Measurements from ENCODE around the gene CREG2.

DNA sequence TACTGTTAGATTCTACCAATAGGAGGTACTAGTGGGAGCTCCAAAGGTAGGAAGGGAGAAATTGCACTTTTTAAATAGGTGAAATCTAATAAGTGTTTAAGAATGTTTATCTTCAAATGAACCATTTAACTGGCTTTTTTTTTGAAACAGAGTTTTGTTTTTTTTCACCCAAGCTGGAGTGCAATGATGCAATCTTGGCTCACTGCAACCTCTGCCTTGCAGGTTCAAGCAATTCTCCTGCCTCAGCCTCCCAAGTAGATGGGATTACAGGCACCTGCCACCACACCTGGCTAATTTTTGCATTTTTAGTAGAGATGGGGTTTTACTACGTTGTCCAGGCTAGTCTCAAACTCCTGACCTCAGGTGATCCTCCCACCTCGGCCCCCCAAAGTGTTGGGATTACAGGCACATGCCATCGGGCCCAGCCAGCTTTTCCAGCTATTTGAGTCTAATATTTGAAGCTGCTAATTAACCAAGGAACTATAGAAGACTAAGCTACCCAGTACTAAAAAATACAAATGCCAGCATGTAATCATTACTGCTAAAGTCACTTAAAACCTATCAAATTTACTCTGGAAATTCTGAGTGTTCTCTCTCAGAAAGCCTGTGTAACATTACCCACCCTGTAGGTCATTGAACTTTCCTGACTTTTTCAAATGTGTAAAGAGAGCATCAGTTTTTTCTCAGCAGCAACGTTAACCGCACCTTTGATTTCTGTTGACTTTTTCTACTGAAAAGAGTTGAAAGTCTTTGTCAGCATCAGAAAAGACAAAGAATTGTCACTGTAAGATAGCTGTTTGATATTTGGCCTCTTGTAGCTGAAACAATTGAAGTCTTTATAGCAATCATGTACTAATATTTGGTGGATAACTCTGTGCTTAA lies 54.2 kb downstream of the CREG2 start:
- TF ChIP-seq POLR2A (IDR thresholded peaks at IDR 0.05) = no peak
- TF ChIP-seq, protein P1, sequence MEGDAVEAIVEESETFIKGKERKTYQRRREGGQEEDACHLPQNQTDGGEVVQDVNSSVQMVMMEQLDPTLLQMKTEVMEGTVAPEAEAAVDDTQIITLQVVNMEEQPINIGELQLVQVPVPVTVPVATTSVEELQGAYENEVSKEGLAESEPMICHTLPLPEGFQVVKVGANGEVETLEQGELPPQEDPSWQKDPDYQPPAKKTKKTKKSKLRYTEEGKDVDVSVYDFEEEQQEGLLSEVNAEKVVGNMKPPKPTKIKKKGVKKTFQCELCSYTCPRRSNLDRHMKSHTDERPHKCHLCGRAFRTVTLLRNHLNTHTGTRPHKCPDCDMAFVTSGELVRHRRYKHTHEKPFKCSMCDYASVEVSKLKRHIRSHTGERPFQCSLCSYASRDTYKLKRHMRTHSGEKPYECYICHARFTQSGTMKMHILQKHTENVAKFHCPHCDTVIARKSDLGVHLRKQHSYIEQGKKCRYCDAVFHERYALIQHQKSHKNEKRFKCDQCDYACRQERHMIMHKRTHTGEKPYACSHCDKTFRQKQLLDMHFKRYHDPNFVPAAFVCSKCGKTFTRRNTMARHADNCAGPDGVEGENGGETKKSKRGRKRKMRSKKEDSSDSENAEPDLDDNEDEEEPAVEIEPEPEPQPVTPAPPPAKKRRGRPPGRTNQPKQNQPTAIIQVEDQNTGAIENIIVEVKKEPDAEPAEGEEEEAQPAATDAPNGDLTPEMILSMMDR (IDR thresholded peaks at IDR 0.05) = no peak
